A549 (cell line): Measurements from ENCODE around the gene WT1. TPM values are rescaled to one million over a fixed set of nuclear protein-coding genes. Genes with fewer than 3 reads are reported as not detected.
A peak's percentile ranks its signal among the peaks of the same experiment; 100 is the strongest.

Experiments
- ATAC-seq, 2 experiments: fragments of 200-7000 bp in 1 of 2; fragments of >200 bp in 1 of 2; cut with Nextera tagmentation in 1 of 2; cut with Tn5 transposase in 1 of 2; 3 replicates each; pipeline versions ENCODE4 v1.8.0 to v1.9.1; 2018 to 2020; ENCODE audit warnings: mild to moderate bottlenecking in 1 of 2, moderate library complexity in 1 of 2
- CTCF ChIA-PET: fragments of 300-600 bp; sonication (Branson Sonifier 250); formaldehyde crosslinking; extraction: SDS; loops from one replicate; lab custom pipeline; 2021; ENCODE audit warnings: antibody characterized with exemption, inconsistent platforms; lab: Yijun Ruan, JAX
- POLR2A ChIA-PET: fragments of 350-600 bp; formaldehyde crosslinking; extraction: SDS; loops from one replicate; lab custom pipeline; 2021; ENCODE audit warnings: antibody characterized with exemption, inconsistent platforms; lab: Yijun Ruan, JAX
- DNase-seq, 2 experiments: peaks; one replicate each; pipeline versions ENCODE4 v3.0.0 to v3.0.0-alpha.2; 2011 to 2016; ENCODE audit warnings: low read depth in 1 of 2, low spot score in 1 of 2
- FAIRE-seq: peaks from 2 replicates; lab custom pipeline; 2011; peaks lifted over from hg19 to GRCh38; lab: Jason Lieb, UNC
- H3K27ac ChIP-seq, 2 experiments: fragments of >200 bp; sonication (Bioruptor Twin); formaldehyde crosslinking; 3 replicates each; pipeline ENCODE4 v1.5.1; 2016 to 2017
- H3K4me1 ChIP-seq: fragments of >200 bp; sonication (Bioruptor Twin); formaldehyde crosslinking; 3 replicates; pipeline ENCODE4 v1.6.1; 2016
- H3K4me2 ChIP-seq: fragments of >200 bp; sonication (Bioruptor Twin); formaldehyde crosslinking; 3 replicates; pipeline ENCODE4 v1.6.1; 2016
- H3K4me3 ChIP-seq: fragments of >200 bp; sonication (Bioruptor Twin); formaldehyde crosslinking; 3 replicates; pipeline ENCODE4 v1.5.1; 2016
- H3K9me3 ChIP-seq: fragments of >200 bp; sonication (Bioruptor Twin); formaldehyde crosslinking; 3 replicates; pipeline ENCODE4 v1.6.1; 2016
- EHF ChIP-seq: fragments of 250-450 bp; sonication (Bioruptor Pico); IDR thresholded peaks from 2 replicates; pipeline ENCODE4 v1.5.0; 2020; ENCODE audit warnings: mild to moderate bottlenecking
- ESRRA ChIP-seq: fragments of 150-350 bp; IDR thresholded peaks from 2 replicates; pipeline ENCODE4 v1.6.1; 2014; ENCODE audit warnings: mild to moderate bottlenecking, low read length, borderline replicate concordance
- FOSB ChIP-seq: fragments of 250-450 bp; sonication (Bioruptor Pico); IDR thresholded peaks from 2 replicates; pipeline ENCODE4 v1.5.0; 2020; ENCODE audit warnings: mild to moderate bottlenecking, moderate library complexity
- FOSL2 ChIP-seq, 2 experiments: fragments of 450-650 bp in 1 of 2; fragments of >200 bp in 1 of 2; sonication (Bioruptor Twin) in 1 of 2; formaldehyde crosslinking; IDR thresholded peaks; 2 replicates each; pipeline versions ENCODE4 v1.5.0 to v1.6.1; 2016 to 2020; ENCODE audit warnings: mild to moderate bottlenecking in 1 of 2, moderate library complexity in 1 of 2
- GATA3 ChIP-seq: IDR thresholded peaks from 2 replicates; pipeline ENCODE4 v1.6.1; 2012; ENCODE audit warnings: borderline replicate concordance
- HDAC2 ChIP-seq: fragments of 200-600 bp; sonication (generic); IDR thresholded peaks from 2 replicates; pipeline ENCODE4 v1.6.1; 2016
- HES2 ChIP-seq: fragments of >200 bp; sonication (Bioruptor Twin); formaldehyde crosslinking; IDR thresholded peaks from 2 replicates; pipeline ENCODE4 v1.6.1; 2016
- HOXB13 ChIP-seq: fragments of 250-450 bp; sonication (Bioruptor Pico); IDR thresholded peaks from 2 replicates; pipeline ENCODE4 v1.5.0; 2020; ENCODE audit warnings: low read depth, mild to moderate bottlenecking, moderate library complexity
- JUNB ChIP-seq: fragments of >200 bp; sonication (Bioruptor Twin); formaldehyde crosslinking; IDR thresholded peaks from 2 replicates; pipeline ENCODE4 v1.6.1; 2016
- MAFK ChIP-seq: fragments of 450-650 bp; IDR thresholded peaks from 2 replicates; pipeline ENCODE4 v1.6.1; 2014; ENCODE audit not compliant: partially characterized antibody
- MYC ChIP-seq: IDR thresholded peaks from 2 replicates; pipeline ENCODE4 v1.6.1; 2012; ENCODE audit warnings: mild to moderate bottlenecking, inconsistent platforms, low read length, improper control_type of control experiment, borderline replicate concordance
- NPAS2 ChIP-seq: fragments of 250-450 bp; sonication (Bioruptor Pico); IDR thresholded peaks from 2 replicates; pipeline ENCODE4 v1.8.0; 2022; ENCODE audit warnings: mild to moderate bottlenecking, moderate library complexity, borderline replicate concordance
- PBX3 ChIP-seq: IDR thresholded peaks from 2 replicates; pipeline ENCODE4 v1.6.1; 2012
- PHF8 ChIP-seq: fragments of 200-600 bp; sonication (generic); IDR thresholded peaks from 2 replicates; pipeline ENCODE4 v1.6.1; 2016; ENCODE audit warnings: low read depth, mild to moderate bottlenecking, antibody characterized with exemption, moderate library complexity, borderline replicate concordance
- POLR2A ChIP-seq: IDR thresholded peaks from 2 replicates; pipeline ENCODE4 v1.6.1; 2012; ENCODE audit warnings: mild to moderate bottlenecking, low read length
- POLR2AphosphoS2 ChIP-seq: conservative IDR thresholded peaks from 2 replicates; pipeline ENCODE4 v1.6.1; 2012; ENCODE audit warnings: low read length, improper control_type of control experiment, inconsistent platforms
- RAD21 ChIP-seq, 2 experiments: fragments of >200 bp in 1 of 2; sonication (Bioruptor Twin) in 1 of 2; formaldehyde crosslinking in 1 of 2; IDR thresholded peaks in 1 of 2; conservative IDR thresholded peaks in 1 of 2; 2 replicates in 1 of 2; 3 replicates in 1 of 2; pipeline ENCODE4 v1.6.1; 2012 to 2018; ENCODE audit warnings: inconsistent platforms in 1 of 2
- RARB ChIP-seq: fragments of 250-450 bp; sonication (Bioruptor Pico); IDR thresholded peaks from 2 replicates; pipeline ENCODE4 v1.8.0; 2021; ENCODE audit warnings: mild to moderate bottlenecking, moderate library complexity
- RCOR1 ChIP-seq: fragments of 150-350 bp; IDR thresholded peaks from 2 replicates; pipeline ENCODE4 v1.6.1; 2014; ENCODE audit warnings: antibody characterized with exemption, low read length, low read depth
- RFX5 ChIP-seq: fragments of 450-650 bp; IDR thresholded peaks from 2 replicates; pipeline ENCODE4 v1.7.1; 2014; ENCODE audit warnings: antibody characterized with exemption, mild to moderate bottlenecking, moderate library complexity
- SMC3 ChIP-seq: fragments of >200 bp; sonication (Bioruptor Twin); formaldehyde crosslinking; IDR thresholded peaks from 3 replicates; pipeline ENCODE4 v1.6.1; 2018; ENCODE audit warnings: inconsistent platforms
- SREBF2 ChIP-seq: fragments of 450-650 bp; IDR thresholded peaks from 2 replicates; pipeline ENCODE4 v1.6.1; 2014; ENCODE audit warnings: mild to moderate bottlenecking, moderate library complexity
- ZC3H11A ChIP-seq: fragments of 450-650 bp; IDR thresholded peaks from 2 replicates; pipeline ENCODE4 v1.6.1; 2014; ENCODE audit warnings: antibody characterized with exemption, mild to moderate bottlenecking
- ZFP36 ChIP-seq: fragments of 450-650 bp; IDR thresholded peaks from 2 replicates; pipeline ENCODE4 v1.6.1; 2014; ENCODE audit warnings: borderline replicate concordance; ENCODE audit not compliant: partially characterized antibody
- ZNF302 ChIP-seq: fragments of 250-450 bp; sonication (Bioruptor Pico); IDR thresholded peaks from 2 replicates; pipeline ENCODE4 v1.9.0; 2021; ENCODE audit warnings: inconsistent platforms, mild to moderate bottlenecking, moderate library complexity
- ZSCAN20 ChIP-seq: fragments of 250-450 bp; sonication (Bioruptor Pico); IDR thresholded peaks from 2 replicates; pipeline ENCODE4 v1.8.0; 2022; ENCODE audit warnings: mild to moderate bottlenecking, moderate library complexity
- WGBS: methylation state at CpG from one replicate; pipeline ENCODE4 v1.1.6; 2017; ENCODE audit errors: missing lambda C conversion rate; 5-methylcytosine and 5-hydroxymethylcytosine counted together
- polyA plus RNA-seq, 4 experiments: library from polyadenylated mRNA; depleted of rRNA in 3 of 4; stranded (reverse); fragments of >200 nt; fragmentation: RNase III in 1 of 4; extraction: RNeasy Plus Mini Kit Qiagen cat#74134 plus additional on column Dnase treatment in 1 of 4; gene quantifications; 2 replicates in 3 of 4; 3 replicates in 1 of 4; pipeline ENCODE4 v1.2.3, GENCODE V29; 2011 to 2017
- TF ChIP-seq, protein P1 (sequence below): IDR thresholded peaks from 2 replicates; pipeline ENCODE4 v1.6.1; 2012
- TF ChIP-seq, protein P2 (sequence below): IDR thresholded peaks from 2 replicates; pipeline ENCODE4 v1.6.1; 2012; ENCODE audit warnings: low read depth, borderline replicate concordance
- TF ChIP-seq, protein P3 (sequence below): fragments of >200 bp; sonication (Bioruptor Twin); formaldehyde crosslinking; IDR thresholded peaks from 3 replicates; pipeline ENCODE4 v1.5.1; 2016

The WT1 gene
- polyA plus RNA-seq, 2 of the 4 experiments (the other 2 are of a cell fraction), result 2.8 to 4.0 TPM

GRCh38 chr11:32434356-32435151 lies 785 bp downstream of the WT1 start (continued):
- no peak for TF ChIP-seq RCOR1
- TF ChIP-seq, protein P1, sequence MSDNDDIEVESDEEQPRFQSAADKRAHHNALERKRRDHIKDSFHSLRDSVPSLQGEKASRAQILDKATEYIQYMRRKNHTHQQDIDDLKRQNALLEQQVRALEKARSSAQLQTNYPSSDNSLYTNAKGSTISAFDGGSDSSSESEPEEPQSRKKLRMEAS, result peak; percentile 8; the same call in 1 of the 2 replicates

DNA sequence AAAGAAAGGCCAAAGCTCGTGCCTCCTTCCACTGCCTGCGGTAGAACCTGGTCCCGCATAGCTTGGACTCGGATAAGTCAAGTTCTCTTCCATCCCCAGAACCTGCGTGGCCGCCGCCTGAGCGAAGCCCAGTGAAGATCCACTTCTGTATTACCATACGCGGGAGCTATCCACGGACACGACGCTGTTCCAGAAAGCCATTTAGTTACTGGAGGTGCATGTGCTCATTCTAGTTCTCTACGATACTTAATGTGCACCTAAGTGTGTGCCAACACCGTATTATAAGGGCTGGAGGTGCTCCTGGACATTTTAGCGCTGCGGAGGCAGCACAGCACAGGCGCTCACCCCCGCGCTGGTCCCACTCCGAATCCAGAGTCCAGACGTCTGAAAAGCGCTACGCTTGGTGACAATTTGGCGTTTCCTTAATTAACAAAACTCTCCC lies 1.4 kb downstream of the WT1 start:
- H3K4me2 ChIP-seq, result peak overlapping the region; percentile 91
- FAIRE-seq, result no peak

GRCh38 chr11:32433101-32433913 lies 2.0 kb downstream of the WT1 start:
- no peak for FAIRE-seq
- TF ChIP-seq ZNF302 (CRISPR knock-in tag) (no peak), FOSL2 (IDR thresholded peaks at IDR 0.05) (no peak), FOSL2 (CRISPR knock-in tag; IDR thresholded peaks at IDR 0.05) (no peak), JUNB (no peak), ZFP36 (no peak), RFX5 (no peak), EHF (CRISPR knock-in tag) (no peak), RAD21 (conservative IDR thresholded peaks at IDR 0.05 in 1 of 2, IDR thresholded peaks at IDR 0.05 in 1 of 2) (no peak), PHF8 (no peak), POLR2A (no peak), HES2 (no peak), HOXB13 (CRISPR knock-in tag) (no peak), RARB (no peak), GATA3 (no peak)
- TF ChIP-seq, protein P2, sequence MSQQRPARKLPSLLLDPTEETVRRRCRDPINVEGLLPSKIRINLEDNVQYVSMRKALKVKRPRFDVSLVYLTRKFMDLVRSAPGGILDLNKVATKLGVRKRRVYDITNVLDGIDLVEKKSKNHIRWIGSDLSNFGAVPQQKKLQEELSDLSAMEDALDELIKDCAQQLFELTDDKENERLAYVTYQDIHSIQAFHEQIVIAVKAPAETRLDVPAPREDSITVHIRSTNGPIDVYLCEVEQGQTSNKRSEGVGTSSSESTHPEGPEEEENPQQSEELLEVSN, result no peak

More for the DNA sequence above, 1.4 kb downstream of the WT1 start:
- DNase-seq, result no peak
- Histone ChIP-seq H3K4me3 (peak overlapping the region; percentile 70), H3K9me3 (no peaks in the 10 kb centered on the region), H3K4me1 (0 out of 3 replicates have a peak, but pooled peaks cover 4% of the 10 kb centered on the region), H3K27ac (peak overlapping the region; percentile 79 to 87; a peak in 5 of 6 replicates)
- ChIA-PET POLR2A (no interaction called here), CTCF (interaction anchor here (0.5 to 2.2 kb wide), 7 partner anchors 8 to 368 kb away, joined by 3 to 5 read pairs (median 4); partner anchors contain the start of gene CCDC73)
- ATAC-seq, result no peak
- TF ChIP-seq RFX5 (no peak), ZC3H11A (no peak), POLR2AphosphoS2 (no peak), NPAS2 (CRISPR knock-in tag) (no peak), RCOR1 (no peak), PBX3 (no peak), HDAC2 (no peak), ZSCAN20 (CRISPR knock-in tag) (no peak), MYC (no peak), SREBF2 (no peak), SMC3 (no peak), EHF (CRISPR knock-in tag) (no peak), FOSL2 (IDR thresholded peaks at IDR 0.05) (no peak), FOSL2 (CRISPR knock-in tag; IDR thresholded peaks at IDR 0.05) (no peak), MAFK (no peak), HOXB13 (CRISPR knock-in tag) (no peak), FOSB (CRISPR knock-in tag) (no peak), ESRRA (no peak)
- TF ChIP-seq, protein P1, result no peak
- TF ChIP-seq, protein P3, sequence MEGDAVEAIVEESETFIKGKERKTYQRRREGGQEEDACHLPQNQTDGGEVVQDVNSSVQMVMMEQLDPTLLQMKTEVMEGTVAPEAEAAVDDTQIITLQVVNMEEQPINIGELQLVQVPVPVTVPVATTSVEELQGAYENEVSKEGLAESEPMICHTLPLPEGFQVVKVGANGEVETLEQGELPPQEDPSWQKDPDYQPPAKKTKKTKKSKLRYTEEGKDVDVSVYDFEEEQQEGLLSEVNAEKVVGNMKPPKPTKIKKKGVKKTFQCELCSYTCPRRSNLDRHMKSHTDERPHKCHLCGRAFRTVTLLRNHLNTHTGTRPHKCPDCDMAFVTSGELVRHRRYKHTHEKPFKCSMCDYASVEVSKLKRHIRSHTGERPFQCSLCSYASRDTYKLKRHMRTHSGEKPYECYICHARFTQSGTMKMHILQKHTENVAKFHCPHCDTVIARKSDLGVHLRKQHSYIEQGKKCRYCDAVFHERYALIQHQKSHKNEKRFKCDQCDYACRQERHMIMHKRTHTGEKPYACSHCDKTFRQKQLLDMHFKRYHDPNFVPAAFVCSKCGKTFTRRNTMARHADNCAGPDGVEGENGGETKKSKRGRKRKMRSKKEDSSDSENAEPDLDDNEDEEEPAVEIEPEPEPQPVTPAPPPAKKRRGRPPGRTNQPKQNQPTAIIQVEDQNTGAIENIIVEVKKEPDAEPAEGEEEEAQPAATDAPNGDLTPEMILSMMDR, result no peak
- 85% methylated on average over 25 of the region's 25 CpGs for WGBS

More at GRCh38 chr11:32433101-32433913, 2.0 kb downstream of the WT1 start:
- H3K27ac ChIP-seq, result no peak overlapping the region
- no peaks in the 10 kb centered on the region for H3K9me3 ChIP-seq
- POLR2A ChIA-PET, result no interaction called here
- ATAC-seq, result no peak
- no peak for DNase-seq
- CTCF ChIA-PET, result interaction anchor here (0.5 to 2.2 kb wide), 4 partner anchors 7 to 368 kb away, joined by 4 to 5 read pairs (median 5); no protein-coding TSS in a partner anchor
- WGBS, result 90% methylated on average over 46 of the region's 46 CpGs
- H3K4me3 ChIP-seq, result no peak overlapping the region
- peak overlapping the region; percentile 91; the same call in 2 of the 3 replicates for H3K4me2 ChIP-seq
- 0 out of 3 replicates have a peak, but pooled peaks cover 4% of the 10 kb centered on the region for H3K4me1 ChIP-seq
